ENCODE data around the gene GLIS1.

Gene GLIS1

DNA sequence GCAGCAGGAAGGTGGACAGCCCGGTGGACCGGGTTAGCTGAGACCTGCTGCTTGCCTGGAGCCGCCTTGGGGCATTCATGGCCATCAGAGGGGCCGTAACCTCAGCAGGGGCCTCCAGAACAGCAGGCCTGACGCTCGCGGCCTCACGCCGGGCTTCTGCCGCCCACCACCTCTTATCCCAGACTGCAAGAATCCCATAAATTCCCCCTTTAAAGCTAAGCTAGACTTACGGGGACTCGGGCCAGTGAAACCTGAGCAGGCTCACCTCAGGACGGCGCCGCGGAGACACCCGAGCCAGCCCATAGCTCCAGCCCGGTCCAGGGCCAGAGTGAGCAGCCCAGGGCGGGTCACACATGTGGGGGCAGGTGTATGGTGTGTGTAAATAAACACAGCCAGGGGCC, 132.3 kb downstream of the GLIS1 start:
- no peak for DNase-seq

DNA sequence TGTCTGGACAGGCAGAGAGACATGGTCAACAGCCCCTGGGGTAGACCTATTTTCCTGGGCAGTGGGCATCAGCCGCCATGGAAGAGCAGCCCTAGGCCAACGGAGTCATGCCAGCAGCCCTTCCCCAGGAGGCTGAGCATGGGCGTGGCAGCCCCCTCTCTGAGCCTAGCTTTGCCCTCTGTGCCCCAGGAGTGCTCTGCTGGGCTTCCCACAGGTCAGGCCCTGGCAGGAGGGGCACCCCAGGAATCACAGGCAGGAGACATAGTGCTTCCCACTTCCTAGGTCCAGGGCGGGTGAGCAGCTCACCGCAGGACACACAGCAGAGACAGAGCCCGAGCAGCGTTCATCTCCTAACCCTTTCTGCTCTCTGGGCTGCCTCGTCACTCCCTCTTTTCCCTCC, 132.8 kb downstream of the GLIS1 start:
- DNase-seq = no peak

DNA sequence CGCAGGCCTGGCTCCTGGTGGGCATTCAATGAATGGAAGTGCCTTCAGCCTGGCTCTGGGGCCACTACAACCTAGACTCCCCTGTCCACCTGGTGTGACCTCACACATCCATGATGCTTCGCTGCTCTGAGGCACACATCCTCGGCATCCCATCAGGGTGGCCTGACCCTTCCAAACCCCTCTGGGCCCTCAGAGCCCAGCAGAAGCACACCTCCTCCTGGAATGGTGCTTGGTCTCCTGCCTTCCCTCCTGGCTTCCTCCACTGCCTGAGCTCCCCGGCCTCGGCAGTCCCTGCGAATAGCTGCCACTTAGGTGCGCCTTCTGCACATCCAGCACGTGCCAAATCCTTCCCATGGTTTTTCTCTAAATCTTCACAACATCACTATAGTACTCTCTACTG, 133.8 kb downstream of the GLIS1 start:
- DNase-seq = no peak

DNA sequence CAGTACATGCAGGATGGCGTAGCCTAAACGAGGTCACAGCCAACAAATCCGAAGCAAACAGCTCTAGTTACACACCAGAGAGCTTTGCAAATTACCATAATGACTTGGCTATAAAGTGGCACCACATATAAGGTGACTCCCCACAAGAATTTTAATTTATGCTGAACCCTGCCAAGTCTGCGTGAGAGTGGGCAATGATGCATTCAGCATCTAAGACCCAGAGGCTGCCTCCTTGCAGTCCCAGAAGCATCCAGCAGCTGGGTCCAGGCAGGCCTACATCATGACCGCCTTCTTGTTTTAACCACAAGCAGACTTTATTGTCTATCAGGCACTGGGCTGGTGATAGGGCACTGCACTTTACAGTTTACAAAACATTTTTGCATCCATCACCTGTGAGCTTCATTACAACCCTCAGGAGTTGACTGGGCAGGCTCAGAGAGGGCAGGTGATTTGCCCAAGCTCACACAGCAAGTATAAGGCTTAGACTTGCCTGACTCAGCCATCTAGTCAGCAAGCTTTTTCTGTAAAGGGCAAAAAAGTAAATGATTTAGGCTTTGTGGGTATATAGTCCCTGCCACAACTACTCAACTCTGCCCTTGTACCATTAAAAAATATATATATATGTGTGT, 134.6 kb downstream of the GLIS1 start:
- no peak for DNase-seq

DNA sequence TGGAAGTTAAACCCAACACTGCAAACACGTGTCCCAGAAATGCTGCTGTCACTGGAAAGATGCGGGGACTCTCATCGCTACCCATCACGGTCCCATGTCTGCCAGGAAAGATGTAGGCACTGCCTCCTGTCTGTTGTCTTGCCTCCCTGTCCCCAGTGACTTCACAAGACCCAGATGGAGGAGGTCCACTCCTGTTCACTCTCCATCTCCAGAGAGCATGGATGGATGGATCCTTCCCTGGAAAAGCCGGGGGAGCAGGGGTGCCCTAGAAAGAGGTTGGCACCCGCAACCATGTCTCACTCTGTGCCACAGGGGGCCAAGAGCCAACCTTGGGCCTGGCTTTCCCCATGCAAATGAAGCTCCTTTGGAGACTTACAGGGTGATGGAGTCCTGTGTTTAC, 135.5 kb downstream of the GLIS1 start:
- DNase-seq = no peak

DNA sequence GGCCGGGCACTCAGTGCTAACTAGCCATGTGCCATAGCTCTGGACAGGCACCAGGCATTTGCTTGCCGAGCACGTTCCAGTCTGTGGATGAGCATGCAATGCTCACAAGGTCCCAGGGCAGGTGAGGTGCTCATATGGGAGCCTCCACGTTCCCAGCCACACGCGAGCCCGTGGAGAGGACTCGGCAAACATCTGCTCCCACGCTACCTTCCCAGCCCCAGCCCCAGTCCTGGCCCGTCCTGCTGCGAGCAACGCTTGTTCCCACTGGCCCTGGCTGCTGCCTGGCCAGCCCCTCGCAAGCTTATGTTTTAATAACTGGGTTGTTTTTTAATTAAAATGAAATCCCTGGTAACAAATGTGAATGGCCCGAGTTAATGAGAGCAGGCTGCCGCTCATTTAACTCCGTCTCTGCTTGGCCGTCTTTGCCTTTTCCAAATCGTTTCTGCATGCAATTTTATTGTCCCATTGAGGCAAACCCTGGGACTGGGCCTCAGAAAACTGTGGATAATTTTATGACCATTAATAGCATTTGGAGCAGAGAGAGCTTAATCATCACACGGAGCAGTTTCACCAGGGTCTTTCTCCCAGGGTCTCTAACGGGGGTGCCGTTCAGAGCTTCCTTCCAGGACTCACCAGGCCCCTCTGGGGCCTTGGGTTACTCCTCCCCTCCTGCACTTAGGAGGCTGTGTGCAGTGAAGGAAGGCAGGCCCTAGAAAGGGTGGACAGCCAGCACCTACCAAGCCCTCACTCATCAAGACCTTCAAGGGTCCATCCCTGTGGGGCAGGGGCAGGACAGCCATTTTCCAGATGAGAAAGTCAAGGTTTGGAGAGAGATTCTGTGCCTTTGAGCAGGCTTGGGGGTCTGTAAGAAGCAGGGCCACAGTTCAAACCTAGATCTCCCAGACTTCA, 136.8 kb downstream of the GLIS1 start:
- no peak for DNase-seq

DNA sequence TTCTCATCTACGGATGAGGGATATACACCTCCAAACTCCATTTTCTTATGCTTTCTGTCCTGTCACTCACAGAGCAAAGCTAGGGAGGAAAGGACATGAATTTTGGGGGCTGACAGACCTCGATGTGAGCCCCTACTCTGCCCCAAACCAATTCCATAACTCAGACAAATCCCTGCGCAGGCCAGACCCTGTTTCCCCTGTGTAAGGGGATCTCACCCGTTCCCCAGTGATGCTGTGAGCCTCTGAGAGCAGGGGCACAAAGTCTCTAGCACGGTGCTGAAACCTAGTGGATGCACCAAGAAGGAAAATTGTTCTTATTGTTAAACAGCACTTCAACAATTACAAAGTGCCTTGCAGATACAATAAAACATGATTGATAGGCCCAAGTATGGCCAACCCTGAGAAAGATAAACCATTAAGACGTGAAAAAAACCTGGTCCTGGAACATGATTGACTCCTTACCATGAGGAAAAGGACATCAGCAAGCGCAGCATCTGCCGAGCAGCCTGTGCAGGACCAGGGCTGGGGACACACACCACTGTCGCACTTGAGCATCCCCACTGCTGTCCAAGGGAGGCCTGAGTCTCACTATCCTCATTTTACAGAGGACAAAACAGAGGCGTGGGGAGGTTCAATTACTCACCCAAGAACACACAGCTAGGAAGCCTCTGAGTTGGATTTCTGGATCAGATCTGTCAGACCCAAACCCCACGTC, 137.8 kb downstream of the GLIS1 start:
- DNase-seq = no peak

DNA sequence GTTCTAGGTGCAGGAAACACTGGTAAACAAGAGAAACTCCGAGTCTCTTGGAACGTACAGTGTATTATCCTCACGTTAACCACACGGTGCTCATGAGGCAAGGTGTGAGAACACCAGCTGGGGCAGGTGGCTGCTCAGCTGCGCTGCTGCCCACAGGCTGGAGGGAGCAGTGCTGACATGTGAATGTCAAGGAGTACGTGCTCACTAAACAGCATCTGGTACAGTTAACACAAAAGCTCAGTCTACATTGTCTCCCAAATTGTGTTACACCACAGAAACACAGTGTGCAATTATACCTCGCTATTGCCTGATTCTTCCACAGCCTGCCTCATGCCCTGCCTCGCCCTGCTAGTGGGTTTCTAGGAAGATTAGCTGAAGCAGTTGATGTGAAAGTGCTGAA, 138.4 kb downstream of the GLIS1 start:
- no peak for DNase-seq

DNA sequence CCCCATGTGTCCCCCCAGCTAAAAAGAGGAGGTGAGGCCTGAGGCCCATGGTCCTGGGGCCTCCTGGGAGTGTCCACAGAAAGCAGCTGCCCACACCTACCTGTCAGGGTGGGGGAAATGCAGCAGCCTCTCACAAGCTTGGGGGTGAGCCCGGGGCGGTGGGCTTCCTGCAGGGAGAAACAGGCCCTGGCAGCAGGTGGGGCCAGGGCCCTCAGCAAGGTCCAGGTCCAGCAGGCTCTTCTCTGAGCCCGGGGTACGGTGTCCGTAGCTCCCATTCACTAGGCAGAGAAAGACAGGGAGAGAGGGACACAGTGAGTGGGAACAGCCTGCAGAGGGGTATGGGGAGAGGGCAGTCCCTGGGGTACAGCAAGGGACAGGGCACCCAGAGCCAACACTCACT, 139.0 kb downstream of the GLIS1 start:
- no peak for DNase-seq

DNA sequence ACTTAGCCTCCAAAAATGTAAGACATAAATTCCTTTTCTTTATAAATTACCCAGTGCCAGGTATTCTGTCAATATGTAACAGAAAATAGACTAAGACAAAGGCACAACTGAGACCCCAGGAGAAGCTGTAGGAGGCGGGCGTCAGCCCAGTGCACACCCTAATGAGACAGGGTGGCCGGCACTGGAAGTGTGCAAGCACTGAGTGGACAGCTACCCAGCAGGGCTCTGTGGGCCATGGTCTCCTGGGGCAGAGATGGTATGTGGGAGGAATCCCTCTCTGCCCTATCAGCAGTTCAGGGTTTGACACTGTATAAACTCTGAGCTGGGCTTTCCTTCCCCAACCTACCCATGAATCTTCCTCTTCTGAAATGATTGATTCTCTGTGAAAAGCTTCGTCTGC, 139.5 kb downstream of the GLIS1 start:
- DNase-seq = no peak

DNA sequence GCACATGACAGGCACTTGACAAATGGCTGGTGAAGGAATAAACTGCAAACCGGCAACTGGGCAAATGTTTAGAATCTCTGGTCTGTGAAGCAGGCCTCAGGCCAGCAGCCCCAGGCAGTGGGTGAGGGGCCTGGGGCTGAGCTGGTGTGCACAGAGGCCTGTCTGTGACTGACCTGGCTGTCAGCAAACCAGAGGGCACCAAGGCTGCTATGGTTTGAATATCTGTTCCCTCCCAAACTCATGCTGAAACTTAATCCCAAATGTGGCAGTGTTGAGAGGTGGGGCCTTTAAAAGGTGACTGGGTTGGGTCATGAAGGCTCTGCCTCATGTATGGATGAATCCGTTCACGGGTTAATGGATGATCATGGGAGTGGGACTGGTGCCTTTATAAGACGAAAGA, 140.0 kb downstream of the GLIS1 start:
- DNase-seq = no peak

DNA sequence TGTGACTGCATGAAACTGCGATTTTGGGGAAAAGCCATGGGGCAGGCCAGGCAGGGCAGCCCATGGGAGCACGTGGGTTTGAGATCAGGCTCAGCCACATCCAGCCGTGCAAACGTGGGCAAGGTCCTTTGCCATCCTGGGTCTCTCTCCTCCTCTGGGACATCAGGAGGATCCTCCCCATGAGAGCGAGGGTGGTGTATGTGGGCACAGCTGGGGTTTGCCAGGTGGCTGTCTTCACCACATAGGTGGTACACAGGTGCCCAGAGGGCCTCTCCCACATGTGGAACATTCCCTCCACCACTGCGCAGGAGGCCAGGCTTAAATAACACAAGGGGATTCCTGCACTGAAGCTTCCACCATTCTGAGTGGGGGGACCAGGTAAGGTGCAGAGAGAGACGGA, 143.1 kb downstream of the GLIS1 start:
- no peak for DNase-seq

DNA sequence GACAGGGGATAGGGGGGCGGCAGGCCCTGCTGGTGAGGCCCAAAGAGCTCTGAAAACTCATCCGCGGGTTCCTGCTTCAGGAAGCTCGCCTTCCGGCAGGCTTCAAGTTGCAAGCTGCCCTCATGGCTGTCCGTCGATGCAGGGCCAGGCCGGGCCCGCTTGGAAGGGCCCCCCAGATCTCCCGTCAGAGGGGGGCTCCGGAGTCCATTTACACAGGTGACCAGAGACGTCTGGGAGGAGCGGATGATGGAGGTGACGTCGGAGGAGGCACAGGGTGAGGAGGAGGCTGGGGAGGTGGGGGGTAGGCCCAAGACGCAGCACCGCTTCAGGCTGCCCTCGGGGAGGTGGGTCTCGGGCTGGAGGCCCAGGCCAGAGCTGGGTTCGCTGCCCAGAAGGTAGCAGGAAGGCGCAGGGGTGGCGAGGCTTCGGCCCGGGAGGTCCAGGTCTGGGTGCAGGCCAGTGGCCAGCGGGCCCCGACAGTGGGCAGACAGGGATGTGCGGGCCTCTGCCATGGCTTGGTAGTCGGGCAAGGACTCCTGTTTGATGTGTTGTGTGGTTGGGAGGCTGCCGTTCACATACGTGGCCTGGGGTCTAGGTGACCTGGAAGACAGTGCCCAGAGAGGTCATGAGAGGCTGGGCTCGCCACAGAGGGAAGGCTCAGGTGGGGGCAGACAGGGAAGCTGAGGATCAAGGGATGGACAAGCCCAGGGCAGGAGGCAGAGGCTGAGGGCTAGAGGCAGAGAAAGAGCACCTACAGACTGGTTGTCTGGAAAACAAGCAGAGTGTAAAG, 144.4 kb downstream of the GLIS1 start:
- no peak for DNase-seq

DNA sequence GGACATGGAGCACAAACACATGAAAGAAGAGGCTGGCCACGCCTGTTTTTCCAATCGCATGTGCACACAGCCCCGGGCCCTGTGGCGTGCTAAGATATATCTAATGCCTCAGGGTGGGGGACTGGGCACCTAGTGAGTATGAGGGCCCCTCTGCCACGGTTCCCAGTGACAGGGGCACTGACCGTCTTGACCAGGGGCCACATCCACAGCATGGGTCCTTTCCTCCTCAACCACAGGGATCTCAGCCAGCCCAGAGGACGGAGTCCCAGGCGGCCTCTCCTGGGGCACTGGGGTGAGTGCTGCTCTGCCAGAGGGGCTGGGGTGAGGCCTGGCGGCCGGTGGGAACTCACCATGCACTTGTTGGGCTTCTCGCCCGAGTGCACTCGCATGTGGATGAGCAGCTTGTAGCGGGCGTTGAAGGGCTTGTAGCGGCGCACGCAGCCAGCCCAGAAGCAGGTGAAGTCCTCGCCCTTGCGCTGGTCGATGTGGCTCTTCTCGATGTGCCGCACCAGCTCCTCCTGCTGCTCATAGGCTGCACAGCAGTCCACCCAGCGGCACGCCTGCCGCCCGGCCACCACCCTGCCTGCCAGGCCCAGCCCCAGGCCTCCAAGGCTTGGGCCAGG, 145.1 kb downstream of the GLIS1 start:
- no peak for DNase-seq

DNA sequence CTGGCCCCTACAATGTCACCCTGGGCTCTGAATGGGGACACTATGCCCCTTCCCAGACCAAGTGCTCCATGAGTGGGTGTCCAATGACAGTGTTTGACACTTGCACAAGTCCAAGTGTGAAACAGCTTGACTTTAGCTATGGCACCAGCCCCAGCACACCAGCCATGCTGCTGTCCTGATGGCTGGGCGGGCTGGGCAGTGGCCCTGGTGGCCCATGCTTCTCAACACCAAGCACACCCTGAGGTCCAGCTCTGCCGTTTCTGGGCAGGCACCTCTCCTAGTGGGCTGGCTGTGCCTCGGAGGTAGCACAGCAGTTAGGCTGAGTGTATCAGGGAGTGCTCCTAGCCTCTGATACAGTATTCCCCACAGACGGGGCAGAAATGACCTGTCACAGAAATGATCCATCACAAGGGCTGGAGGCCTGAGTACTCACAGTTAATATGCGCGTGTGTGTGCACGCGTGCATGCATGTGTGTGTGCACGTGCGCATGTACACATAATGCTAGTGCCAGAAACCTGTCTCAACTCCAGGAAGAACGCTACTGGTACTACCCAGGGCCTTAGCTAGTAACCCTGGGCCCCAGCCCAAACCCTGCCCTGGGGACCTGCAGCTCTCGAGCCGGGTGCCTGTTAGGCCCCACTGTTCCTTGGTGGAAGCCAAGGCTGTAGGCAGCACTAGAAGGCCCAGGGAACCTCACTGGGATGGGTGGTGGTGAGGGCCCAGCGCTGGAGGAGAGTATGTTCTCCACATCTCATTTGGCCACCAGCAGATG, 145.8 kb downstream of the GLIS1 start:
- no peak for DNase-seq

DNA sequence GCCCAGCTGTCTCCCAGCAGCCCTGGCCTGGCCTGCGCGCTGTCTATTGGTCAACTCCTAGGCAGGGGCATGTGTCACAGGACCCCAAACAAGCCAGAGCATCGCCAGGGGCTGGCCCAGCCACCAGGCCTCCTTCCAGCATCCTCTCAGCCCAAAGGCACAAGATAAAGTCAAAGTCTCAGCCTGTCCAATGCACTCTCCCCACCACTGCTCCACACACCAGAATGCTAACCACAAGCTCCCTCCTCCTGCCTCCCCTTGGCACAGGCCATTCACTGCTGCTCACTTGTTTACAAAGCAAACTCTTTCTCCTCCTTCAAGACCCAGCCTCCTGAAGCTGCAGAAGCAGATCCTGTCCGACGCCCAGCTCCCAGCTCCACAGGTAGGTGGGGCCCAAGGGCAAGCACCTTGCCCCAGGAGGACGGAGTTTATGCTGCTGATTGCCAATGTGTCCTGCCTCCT, 146.4 kb downstream of the GLIS1 start:
- no peak for DNase-seq

DNA sequence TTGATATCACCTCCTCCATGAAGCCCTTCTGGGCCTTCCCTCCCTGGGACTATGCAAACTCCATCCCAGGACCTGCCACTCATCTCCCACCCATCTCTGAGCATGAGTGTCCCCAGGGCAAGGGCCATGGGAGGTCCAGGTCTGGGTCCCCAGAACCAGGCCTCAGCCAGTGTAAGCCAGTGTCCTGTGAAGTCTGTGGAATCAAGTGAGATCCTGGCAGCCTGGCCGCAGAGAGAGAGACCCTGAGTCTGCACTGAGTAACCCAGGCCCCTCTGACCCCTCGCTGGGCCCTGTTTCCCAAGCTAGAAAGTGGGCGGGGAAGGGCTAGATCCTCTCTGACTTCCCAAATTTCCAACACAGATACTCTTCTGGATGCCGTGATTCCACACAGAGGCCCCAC, 147.0 kb downstream of the GLIS1 start:
- no peak for DNase-seq

DNA sequence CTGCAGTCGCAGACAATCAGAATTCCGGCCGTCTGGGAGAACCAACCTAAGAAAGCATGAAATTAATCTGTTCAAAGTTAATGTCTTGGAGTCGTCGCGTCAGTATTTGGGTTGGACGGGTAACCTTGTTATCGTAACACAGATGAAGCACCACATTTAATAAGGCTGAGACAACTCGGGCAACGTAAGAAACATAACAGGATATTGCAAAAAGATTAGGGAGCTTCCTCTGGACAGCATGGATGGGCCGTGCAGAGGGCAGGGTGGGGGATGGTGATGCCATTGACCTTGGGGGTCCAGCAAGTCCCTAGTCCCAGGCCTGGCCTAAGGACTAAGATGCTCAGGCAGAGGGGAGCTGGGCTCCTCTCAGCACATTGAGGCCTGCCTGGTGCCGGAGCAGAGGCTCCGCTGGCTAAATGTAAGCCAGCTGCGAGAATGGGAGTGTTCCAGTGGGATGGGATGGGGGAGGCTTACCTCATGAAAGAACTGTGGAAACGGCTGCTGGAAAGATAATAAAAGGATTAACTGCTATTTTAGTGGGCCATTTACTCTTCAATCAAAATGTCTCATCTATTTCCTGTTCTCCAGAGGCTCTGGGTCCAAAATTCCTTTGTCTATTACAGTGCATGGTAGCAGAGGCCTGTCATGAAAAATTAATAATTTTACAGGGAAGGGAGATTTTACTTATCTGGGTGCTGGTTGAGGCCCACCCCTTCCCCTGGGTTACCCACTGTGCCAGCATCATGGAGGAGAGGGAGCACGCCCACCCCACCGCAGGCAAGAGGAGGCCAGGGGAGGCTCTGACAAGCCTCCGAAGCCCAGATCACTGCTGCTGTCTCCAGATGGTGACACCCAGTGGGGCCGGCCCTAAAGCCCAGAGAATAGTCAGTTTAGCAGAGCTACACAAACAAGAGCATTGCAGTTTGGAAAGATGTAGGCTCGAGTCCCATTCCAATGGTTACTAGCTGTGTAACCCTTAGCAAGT, 148.1 kb downstream of the GLIS1 start:
- no peak for DNase-seq

DNA sequence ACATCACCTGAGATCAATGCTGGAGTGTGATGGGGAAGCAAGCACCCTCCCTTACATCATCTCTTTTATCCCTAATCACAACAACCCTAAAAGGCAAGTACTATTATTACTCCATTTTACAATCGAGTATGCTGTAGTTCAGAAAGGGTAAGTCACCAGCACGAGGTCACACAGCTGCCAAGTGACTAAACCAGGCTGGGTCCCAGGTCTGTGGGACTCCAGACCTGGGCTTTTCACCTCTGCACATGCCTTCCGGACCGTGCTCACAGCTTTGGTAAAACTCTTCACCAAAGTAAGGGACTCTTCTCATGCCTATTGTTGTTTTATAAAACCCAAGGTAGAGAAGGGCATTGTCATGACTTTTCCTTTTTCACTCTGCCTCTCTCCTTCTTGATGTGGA, 148.9 kb downstream of the GLIS1 start:
- no peak for DNase-seq

All from activated CD4-positive, CD25-positive, alpha-beta regulatory T cell (primary cell).